GM18867 (cell line): ENCODE measurements around the gene ZNF710.

Source experiments
- ATAC-seq: cut with Tn5 transposase; IDR thresholded peaks from one replicate; pipeline ENCODE4 v1.9.1; 2021; ENCODE audit warnings: mild to moderate bottlenecking, moderate library complexity; ENCODE audit not compliant: unreplicated experiment

Gene ZNF710

GRCh38 chr15:90037961-90038631 lies 37.0 kb downstream of the ZNF710 start:
- ATAC-seq, result no peak

GRCh38 chr15:90038632-90039095 lies 37.5 kb downstream of the ZNF710 start:
- no peak for ATAC-seq

- no peak for ATAC-seq
Measured at GRCh38 chr15:90039996-90040395, 38.9 kb downstream of the ZNF710 start.

GRCh38 chr15:90040618-90041017 lies 39.5 kb downstream of the ZNF710 start:
- no peak for ATAC-seq

- ATAC-seq, result no peak
Measured at GRCh38 chr15:90042356-90042755, 41.2 kb downstream of the ZNF710 start.

- ATAC-seq, result no peak
Measured at GRCh38 chr15:90042766-90043529, 41.8 kb downstream of the ZNF710 start.

GRCh38 chr15:90043530-90044010 lies 42.4 kb downstream of the ZNF710 start:
- no peak for ATAC-seq

- ATAC-seq, result no peak
Measured at GRCh38 chr15:90044191-90044590, 43.1 kb downstream of the ZNF710 start.

GRCh38 chr15:90044916-90045371 lies 43.8 kb downstream of the ZNF710 start:
- ATAC-seq, result no peak

- ATAC-seq, result no peak
Measured at GRCh38 chr15:90046289-90046688, 45.2 kb downstream of the ZNF710 start.

GRCh38 chr15:90046911-90047392 lies 45.8 kb downstream of the ZNF710 start:
- ATAC-seq, result no peak

GRCh38 chr15:90047956-90048575 lies 46.9 kb downstream of the ZNF710 start:
- ATAC-seq, result no peak

- ATAC-seq, result no peak
Measured at GRCh38 chr15:90049030-90049429, 47.9 kb downstream of the ZNF710 start.

- ATAC-seq, result no peak
Measured at GRCh38 chr15:90049666-90050604, 48.8 kb downstream of the ZNF710 start.

GRCh38 chr15:90051874-90052273 lies 50.8 kb downstream of the ZNF710 start:
- no peak for ATAC-seq

GRCh38 chr15:90053685-90054466 lies 52.8 kb downstream of the ZNF710 start:
- ATAC-seq, result no peak

- no peak for ATAC-seq
Measured at GRCh38 chr15:90054618-90055097, 53.5 kb downstream of the ZNF710 start.

GRCh38 chr15:90055182-90055581 lies 54.1 kb downstream of the ZNF710 start:
- ATAC-seq, result no peak

- no peak for ATAC-seq
Measured at GRCh38 chr15:90056529-90056928, 55.4 kb downstream of the ZNF710 start.
